Hematopoietic multipotent progenitor cell treated with erythropoietin and hydrocortisone succinate and interleukin-3 and kit ligand, for 4 days (in vitro differentiated cells): ENCODE results near the gene RTF1.

Source experiments
- DNase-seq: peaks from one replicate; pipeline ENCODE4 v3.0.0-alpha.2; 2015

The RTF1 gene

GRCh38 chr15:41510728-41511127 is 93.8 kb downstream of the RTF1 start:
- DNase-seq: no peak

GRCh38 chr15:41511331-41511898 is 94.5 kb downstream of the RTF1 start:
- DNase-seq: no peak

GRCh38 chr15:41511899-41512369 is 95.0 kb downstream of the RTF1 start:
- no peak for DNase-seq

GRCh38 chr15:41512512-41512939 is 95.6 kb downstream of the RTF1 start:
- DNase-seq: no peak

GRCh38 chr15:41512940-41513505 is 96.1 kb downstream of the RTF1 start:
- DNase-seq: peak; percentile 82

- DNase-seq: peak; percentile 88
Measured at GRCh38 chr15:41513506-41514227, 96.8 kb downstream of the RTF1 start, which contains the start of gene LTK. Gene LTK (minus strand): TSS chr15:41513827. CDS start chr15:41513709, 118 bp downstream.

GRCh38 chr15:41517895-41518449 is 101.1 kb downstream of the RTF1 start:
- DNase-seq: no peak

- DNase-seq: no peak
Measured at GRCh38 chr15:41520636-41521035, 103.7 kb downstream of the RTF1 start.

GRCh38 chr15:41521614-41522013 is 104.7 kb downstream of the RTF1 start:
- DNase-seq: no peak

- no peak for DNase-seq
Measured at GRCh38 chr15:41523097-41523496, 106.2 kb downstream of the RTF1 start.

- no peak for DNase-seq
Measured at GRCh38 chr15:41530363-41530956, 113.6 kb downstream of the RTF1 start.
